ENCODE data around the gene KLF9. TPM values are rescaled to one million over a fixed set of nuclear protein-coding genes. Genes with fewer than 3 reads are reported as not detected.

The KLF9 gene
- total RNA-seq, 1 experiment from 2014 or later = 1.0 TPM

GRCh38 chr9:70410368-70410767 is 4.1 kb downstream of the KLF9 start (continued):
- TF ChIP-seq ARID4B (CRISPR knock-in tag; IDR thresholded peaks at IDR 0.05; ENCODE audit: borderline replicate concordance) (no peak), RELA (CRISPR knock-in tag; IDR thresholded peaks at IDR 0.05; ENCODE audit: borderline replicate concordance) (no peak), FOXP4 (CRISPR knock-in tag; IDR thresholded peaks at IDR 0.05) (no peak), SMAD4 (CRISPR knock-in tag; IDR thresholded peaks at IDR 0.05) (no peak), FOXJ3 (CRISPR knock-in tag; IDR thresholded peaks at IDR 0.05; ENCODE audit: borderline replicate concordance) (no peak), ZNF671 (CRISPR knock-in tag; IDR thresholded peaks at IDR 0.05) (no peak), IRF2 (CRISPR knock-in tag; IDR thresholded peaks at IDR 0.05; ENCODE audit: borderline replicate concordance, low read depth) (no peak), NFE2L1 (CRISPR knock-in tag; IDR thresholded peaks at IDR 0.05) (no peak), E2F4 (CRISPR knock-in tag; IDR thresholded peaks at IDR 0.05; ENCODE audit: borderline replicate concordance, low read depth) (no peak), ZBTB43 (CRISPR knock-in tag; IDR thresholded peaks at IDR 0.05) (no peak), ZNF232 (CRISPR knock-in tag; IDR thresholded peaks at IDR 0.05) (no peak)

- peaks cover 54% of the 10 kb centered on the region for H3K4me1 Mint-ChIP-seq
- CTCF ChIA-PET = no interaction called here
- no peak overlapping the region for H3K27ac Mint-ChIP-seq
- no peak for TF ChIP-seq MLX (CRISPR knock-in tag; IDR thresholded peaks at IDR 0.05)
- TF ChIP-seq STAT6 (CRISPR knock-in tag; conservative IDR thresholded peaks at IDR 0.05; ENCODE audit: low read depth) = no peak
- TF ChIP-seq ZNF671 (CRISPR knock-in tag; IDR thresholded peaks at IDR 0.05) = no peak
- no peak for TF ChIP-seq AR (CRISPR knock-in tag; IDR thresholded peaks at IDR 0.05)
- TF ChIP-seq ZNF416 (CRISPR knock-in tag; IDR thresholded peaks at IDR 0.05) = no peak
- TF ChIP-seq KAT7 (CRISPR knock-in tag; IDR thresholded peaks at IDR 0.05; ENCODE audit: borderline replicate concordance) = no peak
- no peak for TF ChIP-seq ARID4B (CRISPR knock-in tag; IDR thresholded peaks at IDR 0.05; ENCODE audit: borderline replicate concordance)
Measured at GRCh38 chr9:70409800-70410199, 4.7 kb downstream of the KLF9 start.

More at GRCh38 chr9:70409800-70410199, 4.7 kb downstream of the KLF9 start:
- POLR2A ChIA-PET = no interaction called here
- Mint-ChIP-seq H3K36me3 (no peaks in the 10 kb centered on the region), H3K9me3 (no peaks in the 10 kb centered on the region), H3K27me3 (ENCODE audit: low read depth) (peaks cover 48% of the 10 kb centered on the region), H3K4me3 (no peak overlapping the region)
- DNase-seq (ENCODE audit: low spot score) (no peak), ATAC-seq (no peak)

Measured in WTC11 (cell line).